H1 (cell line): ENCODE measurements around the gene CNGB1.

Experiments
- FOSL1 ChIP-seq: IDR thresholded peaks from 2 replicates; pipeline ENCODE4 v1.6.1; 2011; ENCODE audit warnings: mild to moderate bottlenecking, low read depth, low read length, moderate library complexity; ENCODE audit not compliant: insufficient read depth
- MAFK ChIP-seq: IDR thresholded peaks from 2 replicates; pipeline ENCODE4 v1.6.1; 2012; ENCODE audit warnings: low read depth, mild to moderate bottlenecking, improper control_type of control experiment, low read length
- POLR2A ChIP-seq, 2 experiments: IDR thresholded peaks; 1 replicate in 1 of 2; 2 replicates in 1 of 2; pipeline ENCODE4 v1.6.1; 2011; ENCODE audit warnings: low read depth in 2 of 2, low read length in 2 of 2, mild to moderate bottlenecking in 2 of 2; ENCODE audit errors: control extremely low read depth in 1 of 2
- RAD21 ChIP-seq, 2 experiments: IDR thresholded peaks in 1 of 2; conservative IDR thresholded peaks in 1 of 2; 2 replicates each; pipeline ENCODE4 v1.6.1; 2011; ENCODE audit warnings: low read depth in 2 of 2, low read length in 2 of 2, improper control_type of control experiment in 1 of 2, inconsistent platforms in 1 of 2, mild to moderate bottlenecking in 1 of 2, moderate library complexity in 1 of 2
- SUZ12 ChIP-seq: fragments of 200-600 bp; sonication (generic); IDR thresholded peaks from 2 replicates; pipeline ENCODE4 v1.6.1; 2012; ENCODE audit warnings: mild to moderate bottlenecking, inconsistent platforms, low read length, moderate library complexity, mixed read lengths
- TEAD4 ChIP-seq: IDR thresholded peaks from 2 replicates; pipeline ENCODE4 v1.6.1; 2012; ENCODE audit warnings: low read depth, low read length, inconsistent platforms, mixed read lengths

DNA sequence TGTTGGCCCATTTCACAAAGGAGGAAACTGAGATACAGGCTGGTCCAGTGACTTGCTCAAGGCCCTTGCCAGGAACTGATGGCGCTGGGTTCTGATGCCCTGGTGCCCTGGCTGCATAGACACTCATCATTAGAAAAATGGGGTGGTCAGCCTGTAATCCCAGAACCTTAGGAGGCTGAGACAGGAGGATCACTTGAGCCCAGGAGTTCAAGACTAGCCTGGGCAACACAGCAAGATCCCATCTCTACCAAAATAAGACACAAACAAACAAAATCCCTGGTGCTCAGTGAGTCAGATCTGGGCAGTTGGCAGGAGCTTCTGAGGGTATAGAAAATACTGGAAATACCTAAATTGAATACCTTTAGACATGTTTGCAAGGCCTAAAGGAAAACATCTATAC lies 127.5 kb downstream of the CNGB1 start:
- TF ChIP-seq FOSL1 (no peak), TEAD4 (no peak), POLR2A (IDR thresholded peaks at IDR 0.05; ENCODE audit: control extremely low read depth in 1 of 2, low read depth in 2 of 2, low read length in 2 of 2) (no peak), MAFK (no peak), RAD21 (IDR thresholded peaks at IDR 0.05 in 1 of 2, conservative IDR thresholded peaks at IDR 0.05 in 1 of 2; ENCODE audit: low read depth in 2 of 2, low read length in 2 of 2) (no peak), SUZ12 (no peak)
